BE2C (cell line): ENCODE data around the gene ATP11A.
"Not testable (repeated sequence)": the region's sequence is repeated elsewhere in the genome, so short reads cannot be mapped to it uniquely, and the experiment has no call there.

Experiments
- DNase-seq: peaks from one replicate; pipeline ENCODE4 v3.0.0-alpha.2; 2020
- H3K27me3 ChIP-seq: fragments of 250-450 bp; sonication (Bioruptor Pico); 2 replicates; pipeline ENCODE4 v1.5.1; 2020; ENCODE audit warnings: mild to moderate bottlenecking
- H3K36me3 ChIP-seq: fragments of 250-450 bp; sonication (Bioruptor Pico); 2 replicates; pipeline ENCODE4 v1.5.1; 2020; ENCODE audit warnings: mild to moderate bottlenecking
- H3K4me1 ChIP-seq: fragments of 250-450 bp; sonication (Bioruptor Pico); 2 replicates; pipeline ENCODE4 v1.5.1; 2020
- H3K4me3 ChIP-seq: 2 replicates; pipeline ENCODE4 v1.5.1; 2011; ENCODE audit warnings: low read depth, low read length
- H3K9me3 ChIP-seq: fragments of 250-450 bp; sonication (Bioruptor Pico); 2 replicates; pipeline ENCODE4 v1.5.1; 2020
- CTCF ChIP-seq: IDR thresholded peaks from 2 replicates; pipeline ENCODE4 v1.5.1; 2012; ENCODE audit warnings: mild to moderate bottlenecking, low read depth, low read length

The ATP11A gene

GRCh38 chr13:112704308-112705145 lies 14.7 kb downstream of the ATP11A start:
- no peak for DNase-seq
- no peak overlapping the region for H3K4me3 ChIP-seq
- no peaks in the 10 kb centered on the region; the same call in 1 of the 2 replicates for H3K36me3 ChIP-seq
- H3K9me3 ChIP-seq: no peaks in the 10 kb centered on the region
- peaks cover 13% of the 10 kb centered on the region for H3K4me1 ChIP-seq
- no peaks in the 10 kb centered on the region for H3K27me3 ChIP-seq
- no peak for TF ChIP-seq CTCF

GRCh38 chr13:112705286-112705685 lies 15.4 kb downstream of the ATP11A start:
- H3K4me1 ChIP-seq: peaks cover 13% of the 10 kb centered on the region

GRCh38 chr13:112706171-112706570 lies 16.3 kb downstream of the ATP11A start:
- Histone ChIP-seq H3K4me1 (peaks cover 13% of the 10 kb centered on the region), H3K9me3 (no peaks in the 10 kb centered on the region), H3K36me3 (no peaks in the 10 kb centered on the region; the same call in 1 of the 2 replicates), H3K4me3 (no peak overlapping the region), H3K27me3 (no peaks in the 10 kb centered on the region)
- no peak for DNase-seq
- TF ChIP-seq CTCF: no peak

More at GRCh38 chr13:112705286-112705685, 15.4 kb downstream of the ATP11A start:
- Histone ChIP-seq H3K9me3 (no peaks in the 10 kb centered on the region), H3K4me3 (no peak overlapping the region), H3K27me3 (no peaks in the 10 kb centered on the region), H3K36me3 (no peaks in the 10 kb centered on the region; the same call in 1 of the 2 replicates)
- no peak for DNase-seq
- no peak for TF ChIP-seq CTCF

DNA sequence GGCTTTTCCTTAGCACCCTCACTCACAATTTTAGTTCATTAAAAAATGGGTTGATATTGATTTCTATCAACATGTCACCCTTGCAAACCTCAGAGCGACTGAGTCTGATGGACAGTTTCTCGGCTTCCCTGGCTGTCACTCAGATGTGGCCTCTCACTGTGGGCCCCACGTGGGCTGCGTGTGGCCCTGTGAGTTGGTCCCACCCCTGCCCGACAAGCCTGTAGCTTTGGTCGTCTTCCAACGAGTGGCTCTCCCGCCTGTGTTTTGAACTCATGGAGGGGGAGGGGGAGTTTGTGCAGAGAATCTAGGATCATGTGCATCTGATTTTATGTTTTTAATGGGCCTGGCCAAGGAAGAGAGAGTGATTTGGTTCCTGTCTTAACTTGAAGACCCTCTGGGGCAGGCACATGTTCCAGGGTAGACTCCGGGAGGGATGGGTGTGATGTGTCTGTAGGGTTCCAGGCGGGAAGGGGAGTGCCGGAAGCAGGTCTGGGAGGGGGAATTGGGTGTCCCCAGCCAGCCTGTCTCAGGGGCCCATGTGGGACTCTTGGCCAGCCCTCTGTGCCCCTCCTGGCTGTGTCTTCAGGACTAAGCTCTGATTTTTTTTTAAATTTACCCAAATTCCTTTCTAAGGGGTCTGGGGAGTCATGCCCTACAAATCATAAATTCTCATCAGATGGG lies 18.9 kb downstream of the ATP11A start:
- H3K27me3 ChIP-seq: no peaks in the 10 kb centered on the region
- H3K4me1 ChIP-seq: peaks cover 13% of the 10 kb centered on the region
- no peak for TF ChIP-seq CTCF
- DNase-seq: no peak
- no peaks in the 10 kb centered on the region; the same call in 1 of the 2 replicates for H3K36me3 ChIP-seq
- H3K9me3 ChIP-seq: no peaks in the 10 kb centered on the region
- H3K4me3 ChIP-seq: no peak overlapping the region

- not testable (repeated sequence) for DNase-seq, H3K27me3 ChIP-seq, H3K9me3 ChIP-seq, H3K36me3 ChIP-seq, H3K4me3 ChIP-seq
- H3K4me1 ChIP-seq: peaks cover 10% of the 10 kb centered on the region
These were observed 19.5 kb downstream of the ATP11A start for GRCh38 chr13:112709316-112709715.

DNA sequence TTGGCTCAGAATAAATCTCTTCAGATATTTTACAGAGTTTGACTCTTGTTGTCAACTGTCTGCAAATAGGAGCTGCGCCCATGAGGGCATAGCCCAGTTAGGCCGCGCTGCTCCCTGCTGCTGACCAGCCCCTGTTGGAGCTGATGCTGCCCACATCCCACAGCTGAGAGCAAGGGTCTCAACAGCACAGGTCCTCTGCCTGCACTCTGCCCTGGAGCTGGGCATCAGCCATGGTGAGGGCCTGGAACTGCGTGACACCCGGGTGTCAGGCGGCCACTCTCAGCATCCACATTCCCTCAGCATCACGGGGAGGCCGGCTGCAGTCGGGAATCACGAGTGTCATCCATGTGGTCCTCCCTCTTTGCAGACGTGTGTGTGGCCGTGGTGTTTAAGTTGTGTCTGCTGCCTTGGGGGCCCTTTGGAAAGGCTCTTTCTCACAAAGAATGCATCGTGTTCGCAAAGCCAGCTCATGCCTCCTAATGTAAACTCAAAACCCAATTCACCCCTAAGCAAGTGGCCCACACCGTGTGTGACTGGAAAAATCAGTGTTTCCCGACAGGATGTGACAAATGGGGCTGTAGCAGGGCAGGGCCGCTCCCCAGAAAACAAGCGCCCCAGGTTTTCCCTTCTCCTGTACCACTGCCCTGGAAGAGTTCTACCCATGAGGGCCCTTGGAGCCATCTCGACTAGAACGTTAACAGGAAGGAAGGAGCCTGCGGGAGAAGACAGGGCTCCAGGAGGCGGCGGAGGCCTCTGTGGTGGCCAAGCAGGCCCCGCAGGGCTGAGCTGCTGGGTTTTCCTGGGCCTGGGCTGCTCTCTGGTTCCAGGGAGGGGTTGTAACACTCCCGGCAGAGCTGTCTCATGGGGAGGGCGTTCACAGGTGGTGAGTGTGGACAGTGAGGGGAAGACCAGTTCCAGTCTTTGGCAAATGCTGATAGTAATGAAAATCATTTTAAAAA lies 20.3 kb downstream of the ATP11A start:
- Histone ChIP-seq H3K4me3 (no peak overlapping the region), H3K27me3 (no peaks in the 10 kb centered on the region), H3K9me3 (no peaks in the 10 kb centered on the region), H3K36me3 (no peaks in the 10 kb centered on the region; the same call in 1 of the 2 replicates), H3K4me1 (peaks cover 5% of the 10 kb centered on the region)
- TF ChIP-seq CTCF: no peak
- DNase-seq: no peak
